ENCODE measurements around the gene ISLR.

The ISLR gene

DNA sequence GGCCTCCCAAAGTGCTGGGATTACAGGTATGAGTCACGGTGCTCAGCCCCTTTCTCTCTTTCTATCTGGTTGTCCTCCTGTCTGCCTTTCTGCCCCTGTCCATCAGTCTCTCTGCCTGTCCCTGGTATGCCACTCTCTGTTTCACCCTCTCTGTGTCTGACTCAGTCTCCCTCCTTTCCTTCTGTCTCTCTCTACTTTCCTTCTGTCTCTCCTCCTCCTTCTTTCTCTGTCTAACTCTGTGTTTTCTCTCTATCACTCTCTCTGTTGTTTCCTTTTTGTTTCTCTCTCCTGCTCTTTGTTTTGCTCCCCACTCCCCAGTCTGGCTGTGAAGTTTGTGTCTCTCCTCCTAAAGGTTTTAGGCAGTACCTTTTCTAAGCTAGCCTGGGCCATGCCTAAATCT, 38.1 kb downstream of the ISLR start:
- DNase-seq (ENCODE audit: low spot score): no peak

- DNase-seq (ENCODE audit: low spot score): no peak
Observed at GRCh38 chr15:74212494-74212893, 39.0 kb downstream of the ISLR start.

- DNase-seq (ENCODE audit: low spot score): no peak
Observed at GRCh38 chr15:74213858-74214284, 40.4 kb downstream of the ISLR start.

DNA sequence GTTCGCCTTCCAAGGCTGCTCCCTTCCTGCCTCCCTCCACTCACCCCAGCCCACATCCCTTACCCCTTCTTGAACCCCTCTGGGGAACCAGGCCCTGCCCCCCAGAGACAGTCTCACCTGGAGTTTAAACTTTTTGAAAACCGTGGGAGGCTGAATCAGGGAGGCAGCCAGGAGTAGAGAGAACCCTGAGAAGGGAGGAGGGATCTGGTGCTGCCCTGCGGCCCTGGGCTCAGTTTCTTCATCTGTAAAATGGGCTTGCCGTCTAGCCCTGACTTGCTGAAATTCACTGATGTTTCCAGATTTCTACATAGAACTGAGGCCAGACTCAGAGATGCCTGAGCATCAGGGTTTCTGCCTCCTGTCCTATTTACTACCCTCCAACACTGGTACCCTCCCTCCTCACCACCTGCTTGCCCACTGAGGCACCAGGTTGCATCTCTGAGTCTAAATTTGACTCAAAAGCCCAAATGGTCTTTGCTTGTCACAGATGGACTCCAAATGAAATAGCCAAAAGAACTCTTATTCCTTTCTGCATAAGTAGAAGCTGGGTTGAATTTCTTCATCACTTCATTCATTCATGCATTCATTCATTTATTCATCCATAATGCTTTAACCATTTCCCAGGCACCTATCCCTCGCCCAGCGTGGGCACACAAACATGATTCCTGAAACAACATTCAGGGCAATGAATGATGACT, 41.0 kb downstream of the ISLR start:
- no peak for DNase-seq (ENCODE audit: low spot score)

DNA sequence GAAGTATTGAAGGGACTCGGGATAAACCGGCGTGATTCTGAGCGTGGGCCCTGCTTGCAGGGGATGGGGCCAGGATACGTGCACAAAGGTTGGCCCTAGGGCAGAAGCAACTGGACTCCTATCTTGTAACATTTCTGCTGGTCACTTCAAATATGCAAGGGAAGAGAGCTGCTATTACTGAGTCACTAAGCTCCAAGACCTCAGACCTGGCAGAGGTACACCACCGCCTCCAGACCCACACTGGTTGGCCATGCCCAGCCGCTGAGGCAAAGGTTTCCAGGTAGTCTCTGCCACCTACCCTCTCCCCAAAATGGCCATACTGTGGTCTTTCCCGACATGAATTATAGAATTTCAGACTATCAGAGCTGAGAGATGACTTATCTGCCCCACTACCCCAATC, 42.4 kb downstream of the ISLR start:
- no peak for DNase-seq (ENCODE audit: low spot score)

DNA sequence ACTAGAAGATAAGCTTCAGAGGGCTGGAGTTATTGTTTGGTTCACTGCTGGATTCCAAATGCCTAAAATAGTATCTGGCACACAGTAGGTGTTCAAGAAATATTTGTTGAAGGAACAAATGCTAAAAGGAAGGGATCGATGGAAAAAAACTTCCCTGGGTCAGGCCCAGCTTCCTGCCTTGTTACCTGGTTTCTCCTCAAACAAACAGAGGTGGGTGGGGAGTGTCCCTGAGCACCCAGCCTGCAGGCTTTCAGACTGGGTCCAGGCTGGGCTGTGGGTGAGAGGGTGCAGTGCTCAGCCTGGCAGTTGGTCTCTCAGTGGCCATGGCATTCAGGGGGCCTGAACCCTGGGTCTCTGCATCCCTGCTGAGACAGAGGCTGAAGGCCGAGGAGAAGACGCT, 43.4 kb downstream of the ISLR start:
- DNase-seq (ENCODE audit: low spot score): no peak

GRCh38 chr15:74217907-74218885, 44.7 kb downstream of the ISLR start:
- DNase-seq (ENCODE audit: low spot score): no peak

GRCh38 chr15:74220475-74221248, 47.2 kb downstream of the ISLR start:
- DNase-seq (ENCODE audit: low spot score): no peak

GRCh38 chr15:74221399-74222239, 48.1 kb downstream of the ISLR start:
- DNase-seq (ENCODE audit: low spot score): no peak

DNA sequence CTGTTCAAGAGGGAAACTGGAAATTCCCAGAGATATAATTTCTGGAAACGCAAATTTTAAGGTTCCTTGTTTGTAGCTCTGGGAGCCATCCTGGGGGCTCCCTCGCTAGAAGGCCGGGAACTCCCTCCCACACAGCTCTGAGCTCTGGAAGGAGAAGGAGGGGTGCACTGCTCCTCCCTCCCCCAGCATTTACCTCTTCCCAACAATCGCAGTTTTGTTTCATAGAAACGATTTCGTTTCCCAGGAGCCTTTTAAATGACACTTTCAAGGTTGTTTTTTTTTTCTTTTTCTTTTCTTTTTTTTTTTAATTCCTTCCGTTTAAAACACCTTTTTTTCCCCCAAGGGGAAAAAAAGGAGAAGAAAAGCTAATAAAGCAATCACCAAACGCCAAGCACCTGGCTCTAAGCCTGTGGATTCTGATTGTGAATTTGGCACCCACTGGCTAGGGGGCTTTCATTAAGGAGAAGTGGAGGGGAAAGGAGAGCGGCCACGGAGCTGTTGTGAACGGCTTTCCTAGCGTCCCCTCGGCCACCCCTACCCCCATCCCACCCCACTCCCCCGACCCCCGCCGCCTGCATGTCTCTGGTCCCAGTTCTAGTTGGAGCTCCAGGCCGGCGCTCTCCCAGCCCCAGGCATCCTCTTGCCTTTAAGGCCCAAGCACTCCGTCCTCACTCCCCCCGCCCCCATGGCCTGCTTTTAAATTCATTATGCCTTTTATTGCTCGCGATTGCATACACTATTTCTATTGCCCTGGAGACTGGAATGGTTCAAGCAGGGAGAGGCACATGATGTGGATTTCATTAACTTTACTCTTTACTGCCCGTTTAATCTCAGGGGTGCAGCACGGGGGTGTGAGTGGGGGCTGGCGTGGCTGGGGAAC, 49.0 kb downstream of the ISLR start:
- DNase-seq (ENCODE audit: low spot score): no peak

- DNase-seq (ENCODE audit: low spot score): no peak
Observed at GRCh38 chr15:74225928-74226327, 52.4 kb downstream of the ISLR start.

Data from HuH-7 (cell line).